Cardiac muscle cell (in vitro differentiated cells and primary cell): ENCODE measurements around the gene RAB27B. TPM values are rescaled to one million over a fixed set of nuclear protein-coding genes. Genes with fewer than 3 reads are reported as not detected.

ENCODE experiments used
- DNase-seq, 2 donors: peaks; one replicate each; pipeline versions ENCODE4 v3.0.0 to v3.0.0-alpha.2; 2010 to 2017; ENCODE audit warnings: low read depth in 1 of 2, low spot score in 1 of 2
- H3K27ac ChIP-seq: fragments of 200-600 bp; sonication (generic); 2 replicates; pipeline ENCODE4 v1.5.1; 2016
- H3K27me3 ChIP-seq: fragments of 200-600 bp; sonication (generic); 2 replicates; pipeline ENCODE4 v1.6.0; 2016; ENCODE audit warnings: control low read depth
- H3K36me3 ChIP-seq: fragments of 200-600 bp; sonication (generic); 2 replicates; pipeline ENCODE4 v1.5.1; 2016; ENCODE audit warnings: control low read depth
- H3K4me1 ChIP-seq: fragments of 200-600 bp; sonication (generic); 2 replicates; pipeline ENCODE4 v1.8.1; 2017; ENCODE audit warnings: low read depth, mild to moderate bottlenecking, mixed run types
- H3K4me3 ChIP-seq: fragments of 200-600 bp; sonication (generic); 2 replicates; pipeline ENCODE4 v1.5.1; 2016; ENCODE audit warnings: mild to moderate bottlenecking
- H3K9me3 ChIP-seq: fragments of 200-600 bp; sonication (generic); 2 replicates; pipeline ENCODE4 v1.5.1; 2017; ENCODE audit warnings: low read depth, mild to moderate bottlenecking, control low read depth
- polyA plus RNA-seq: library from polyadenylated mRNA; unstranded; fragments of >200 nt; fragmentation: Nextera tagmentation; extraction: Ambion mirVana; gene quantifications from 2 replicates; pipeline ENCODE4 v1.2.1, GENCODE V29; 2016
- total RNA-seq: library from RNA; depleted of rRNA; stranded (reverse); fragments of >200 nt; gene quantifications from 2 replicates; pipeline ENCODE4 v1.2.3, GENCODE V29; 2016
- TF ChIP-seq, protein P1 (sequence below): IDR thresholded peaks from 2 replicates; pipeline ENCODE4 v1.5.1; 2012; ENCODE audit warnings: low read depth, mild to moderate bottlenecking, low read length

RAB27B gene
- total and polyA plus RNA-seq, 2 experiments from 2014 or later, result 0.09 to 0.71 TPM

DNA sequence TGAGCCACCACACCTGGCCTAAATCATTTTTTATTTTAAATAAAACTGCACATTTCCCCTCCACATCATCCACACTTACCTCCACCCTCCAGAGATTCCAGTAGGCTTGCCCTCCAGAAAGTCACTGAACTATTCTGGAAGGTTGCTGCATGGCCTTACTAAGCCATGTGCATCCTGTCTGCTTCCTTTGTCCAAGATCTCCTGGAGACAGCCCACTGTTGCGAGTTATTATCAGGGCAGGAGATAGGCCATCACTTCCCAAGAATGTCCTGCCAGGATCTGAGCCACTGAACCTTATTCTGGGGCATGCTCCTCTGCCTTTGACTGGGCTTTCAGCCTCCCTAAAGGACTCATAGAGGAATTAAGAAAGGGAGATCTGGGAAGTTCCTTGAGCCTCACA, 104.2 kb downstream of the RAB27B start:
- H3K9me3 ChIP-seq, result no peaks in the 10 kb centered on the region
- H3K4me1 ChIP-seq, result no peaks in the 10 kb centered on the region
- no peak for DNase-seq
- H3K4me3 ChIP-seq, result no peak overlapping the region
- TF ChIP-seq, protein P1, sequence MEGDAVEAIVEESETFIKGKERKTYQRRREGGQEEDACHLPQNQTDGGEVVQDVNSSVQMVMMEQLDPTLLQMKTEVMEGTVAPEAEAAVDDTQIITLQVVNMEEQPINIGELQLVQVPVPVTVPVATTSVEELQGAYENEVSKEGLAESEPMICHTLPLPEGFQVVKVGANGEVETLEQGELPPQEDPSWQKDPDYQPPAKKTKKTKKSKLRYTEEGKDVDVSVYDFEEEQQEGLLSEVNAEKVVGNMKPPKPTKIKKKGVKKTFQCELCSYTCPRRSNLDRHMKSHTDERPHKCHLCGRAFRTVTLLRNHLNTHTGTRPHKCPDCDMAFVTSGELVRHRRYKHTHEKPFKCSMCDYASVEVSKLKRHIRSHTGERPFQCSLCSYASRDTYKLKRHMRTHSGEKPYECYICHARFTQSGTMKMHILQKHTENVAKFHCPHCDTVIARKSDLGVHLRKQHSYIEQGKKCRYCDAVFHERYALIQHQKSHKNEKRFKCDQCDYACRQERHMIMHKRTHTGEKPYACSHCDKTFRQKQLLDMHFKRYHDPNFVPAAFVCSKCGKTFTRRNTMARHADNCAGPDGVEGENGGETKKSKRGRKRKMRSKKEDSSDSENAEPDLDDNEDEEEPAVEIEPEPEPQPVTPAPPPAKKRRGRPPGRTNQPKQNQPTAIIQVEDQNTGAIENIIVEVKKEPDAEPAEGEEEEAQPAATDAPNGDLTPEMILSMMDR, result no peak
- no peaks in the 10 kb centered on the region for H3K27me3 ChIP-seq
- no peak overlapping the region for H3K27ac ChIP-seq
- H3K36me3 ChIP-seq, result no peaks in the 10 kb centered on the region

DNA sequence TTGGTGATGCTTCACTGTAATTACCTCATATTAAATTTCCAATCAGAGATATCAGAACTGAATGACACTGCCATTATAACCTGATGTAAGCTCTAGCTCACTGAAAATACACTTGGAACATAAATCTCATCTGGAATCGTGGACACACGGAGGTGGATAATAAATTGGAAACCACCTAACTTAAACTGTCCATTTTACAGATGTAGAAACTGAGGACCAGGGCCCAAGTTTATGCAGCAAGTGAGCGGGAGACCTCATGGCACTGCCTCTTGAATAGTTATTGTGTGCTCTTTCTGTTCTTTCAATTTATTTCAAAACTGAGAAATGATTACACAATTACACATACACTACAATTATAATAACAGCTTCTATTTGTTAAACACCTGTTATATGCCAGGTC, 110.2 kb downstream of the RAB27B start:
- H3K36me3 ChIP-seq, result no peaks in the 10 kb centered on the region
- DNase-seq, result no peak
- H3K9me3 ChIP-seq, result no peaks in the 10 kb centered on the region
- H3K27ac ChIP-seq, result no peak overlapping the region
- no peaks in the 10 kb centered on the region for H3K4me1 ChIP-seq
- no peak overlapping the region for H3K4me3 ChIP-seq
- TF ChIP-seq, protein P1, result no peak
- H3K27me3 ChIP-seq, result no peaks in the 10 kb centered on the region

DNA sequence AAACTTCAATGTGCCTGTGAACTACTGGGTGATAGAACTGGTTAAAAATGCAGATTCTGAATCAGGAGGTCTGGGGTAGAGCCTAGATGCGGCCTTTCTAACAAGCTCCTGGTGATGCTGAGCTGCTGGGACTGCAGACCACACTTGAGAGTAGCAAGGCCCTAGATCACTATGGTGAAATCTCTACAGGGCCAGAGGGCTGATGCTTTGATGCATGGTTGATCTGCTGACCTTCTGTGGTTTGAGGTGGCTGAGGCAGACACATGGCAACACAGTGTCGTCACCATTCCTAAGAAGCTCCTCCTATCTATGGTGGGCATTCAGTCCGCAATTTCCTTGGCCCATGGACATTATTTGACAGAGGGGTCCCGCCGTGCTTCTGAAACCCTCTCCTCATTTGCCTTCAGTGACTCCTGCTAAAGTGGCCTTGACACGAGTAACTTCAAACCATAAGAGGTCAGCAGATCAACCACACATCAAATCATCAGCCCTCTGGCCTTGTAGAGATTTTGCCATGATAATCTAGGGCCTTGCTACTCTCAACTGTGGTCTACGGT, 111.2 kb downstream of the RAB27B start:
- H3K4me3 ChIP-seq, result no peak overlapping the region
- no peaks in the 10 kb centered on the region for H3K36me3 ChIP-seq
- no peaks in the 10 kb centered on the region for H3K27me3 ChIP-seq
- H3K9me3 ChIP-seq, result no peaks in the 10 kb centered on the region
- no peaks in the 10 kb centered on the region for H3K4me1 ChIP-seq
- no peak for DNase-seq
- TF ChIP-seq, protein P1, result no peak
- H3K27ac ChIP-seq, result no peak overlapping the region

DNA sequence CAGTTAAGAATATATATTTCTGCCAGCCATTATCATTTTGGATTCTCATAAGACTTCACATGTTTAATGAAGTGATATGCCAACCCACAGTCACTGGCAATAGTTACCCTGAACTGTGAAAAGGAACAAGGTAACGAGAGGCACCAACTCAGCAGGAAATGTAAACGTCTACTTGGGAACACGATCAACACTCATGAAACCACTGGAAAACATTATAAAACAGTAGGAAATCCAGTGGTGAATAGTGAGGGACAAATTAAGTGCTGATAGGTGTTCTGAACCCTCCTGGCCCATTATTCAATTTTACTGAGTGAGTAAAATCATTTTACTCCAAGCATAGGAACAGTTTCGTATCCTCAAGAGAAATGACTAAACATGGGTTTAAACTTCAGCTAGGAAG, 113.9 kb downstream of the RAB27B start:
- DNase-seq, result no peak
- Histone ChIP-seq H3K4me3 (no peak overlapping the region), H3K36me3 (no peaks in the 10 kb centered on the region), H3K27me3 (no peaks in the 10 kb centered on the region), H3K4me1 (peaks cover 10% of the 10 kb centered on the region), H3K27ac (no peak overlapping the region), H3K9me3 (no peaks in the 10 kb centered on the region)
- TF ChIP-seq, protein P1, result no peak

DNA sequence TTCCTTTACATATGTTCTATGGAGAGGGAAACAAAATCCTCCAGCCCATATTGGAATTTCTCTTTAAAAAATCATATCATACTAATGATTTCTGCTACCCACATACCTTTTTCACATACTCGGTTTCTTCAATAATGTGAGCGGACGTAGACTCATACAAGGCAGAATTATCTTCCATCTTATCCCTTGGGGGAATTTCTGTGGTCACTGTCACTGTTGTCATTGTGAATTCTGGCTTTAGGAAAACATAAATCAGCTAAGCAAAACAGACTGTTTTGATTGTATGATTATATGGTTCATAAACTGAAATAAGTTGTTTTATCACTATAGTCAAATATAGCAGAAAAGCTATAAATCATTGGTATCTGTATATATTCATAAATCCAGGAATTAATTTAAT, 114.3 kb downstream of the RAB27B start:
- Histone ChIP-seq H3K4me3 (no peak overlapping the region), H3K27ac (no peak overlapping the region), H3K36me3 (no peaks in the 10 kb centered on the region), H3K9me3 (no peaks in the 10 kb centered on the region), H3K4me1 (peaks cover 10% of the 10 kb centered on the region), H3K27me3 (no peaks in the 10 kb centered on the region)
- no peak for DNase-seq
- TF ChIP-seq, protein P1, result no peak

Other genes starting within 250 kb of the RAB27B start
- gene DYNAP, start 237.2 kb upstream of the RAB27B start, total RNA-seq, result not detected in 2 replicates
- not detected in 2 replicates for gene DYNAP, start 237.2 kb upstream of the RAB27B start, polyA plus RNA-seq
- gene CCDC68, start 131.0 kb downstream of the RAB27B start, total RNA-seq, result 0.28 and 1.3 TPM in 2 replicates
- gene CCDC68, start 131.0 kb downstream of the RAB27B start, polyA plus RNA-seq, result 0.04 and 1.9 TPM in 2 replicates